H1 (cell line): ENCODE measurements around the gene ANKH. TPM values are rescaled to one million over a fixed set of nuclear protein-coding genes. Genes with fewer than 3 reads are reported as not detected.

Experiments
- CTCF ChIA-PET: fragments of 300-600 bp; sonication (Branson Sonifier 250); formaldehyde crosslinking; loops from one replicate; lab custom pipeline; 2021; ENCODE audit not compliant: partially characterized antibody; lab: Charles Lee
- POLR2A ChIA-PET: fragments of 300-600 bp; sonication (Branson Sonifier 250); formaldehyde crosslinking; loops from one replicate; lab custom pipeline; 2021; ENCODE audit warnings: inconsistent platforms; ENCODE audit not compliant: partially characterized antibody; lab: Charles Lee
- DNase-seq, 2 experiments: peaks; one replicate each; pipeline versions ENCODE4 v3.0.0 to v3.0.0-alpha.2; 2010 to 2022; ENCODE audit warnings: low spot score in 2 of 2, low read depth in 1 of 2, mixed read lengths in 1 of 2
- FAIRE-seq: peaks from 2 replicates; lab custom pipeline; 2011; peaks lifted over from hg19 to GRCh38; lab: Jason Lieb, UNC
- H2AFZ ChIP-seq: 2 replicates; pipeline ENCODE4 v1.8.1; 2012; ENCODE audit warnings: low read length, inconsistent platforms
- H2AK5ac ChIP-seq: 2 replicates; pipeline ENCODE4 v1.6.1; 2013; ENCODE audit warnings: low read depth, low read length
- H2BK120ac ChIP-seq: replicated peaks from 2 replicates; pipeline ENCODE3; 2013; ENCODE audit warnings: low read depth, low read length, inconsistent platforms
- H2BK12ac ChIP-seq: 2 replicates; pipeline ENCODE4 v1.6.1; 2013; ENCODE audit warnings: low read depth, low read length
- H2BK15ac ChIP-seq: 2 replicates; pipeline ENCODE4 v1.6.1; 2013; ENCODE audit warnings: low read length
- H2BK20ac ChIP-seq: 2 replicates; pipeline ENCODE4 v1.6.1; 2013; ENCODE audit warnings: low read length
- H2BK5ac ChIP-seq: 2 replicates; pipeline ENCODE4 v1.6.1; 2013; ENCODE audit warnings: low read depth, low read length
- H3K14ac ChIP-seq: 2 replicates; pipeline ENCODE4 v1.6.1; 2013; ENCODE audit warnings: inconsistent platforms; ENCODE audit not compliant: insufficient read length
- H3K18ac ChIP-seq: 2 replicates; pipeline ENCODE4 v1.6.1; 2013; ENCODE audit warnings: low read length; ENCODE audit errors: extremely low read depth
- H3K23ac ChIP-seq: 2 replicates; pipeline ENCODE4 v1.6.1; 2013; ENCODE audit warnings: inconsistent platforms; ENCODE audit not compliant: insufficient read length
- H3K23me2 ChIP-seq: 2 replicates; pipeline ENCODE4 v1.6.1; 2013; ENCODE audit warnings: low read depth, low read length
- H3K27ac ChIP-seq: 2 replicates; pipeline ENCODE4 v1.6.1; 2011; ENCODE audit warnings: low read depth, low read length, inconsistent platforms
- H3K27me3 ChIP-seq, 4 experiments: replicated peaks in 1 of 4; 1 replicate in 1 of 4; 2 replicates in 3 of 4; pipeline versions ENCODE4 v1.6.1 to v1.8.1; 2011 to 2013; ENCODE audit warnings: low read length in 3 of 4, mild to moderate bottlenecking in 3 of 4, inconsistent platforms in 2 of 4, mixed read lengths in 2 of 4, moderate library complexity in 1 of 4; ENCODE audit not compliant: control insufficient read depth in 3 of 4, insufficient read depth in 3 of 4; ENCODE audit errors: extremely low read depth in 1 of 4
- H3K36me3 ChIP-seq, 4 experiments: 2 replicates each; pipeline versions ENCODE4 v1.6.1 to v1.8.1; 2011 to 2013; ENCODE audit warnings: mild to moderate bottlenecking in 4 of 4, low read length in 3 of 4, moderate library complexity in 2 of 4, control low read depth in 1 of 4, inconsistent platforms in 1 of 4; ENCODE audit not compliant: insufficient read depth in 4 of 4, control insufficient read depth in 2 of 4
- H3K4ac ChIP-seq: replicated peaks from 2 replicates; pipeline ENCODE3; 2013; ENCODE audit warnings: low read length, low read depth, mixed read lengths, inconsistent platforms; ENCODE audit not compliant: insufficient read length
- H3K4me1 ChIP-seq, 4 experiments: replicated peaks in 1 of 4; 1 replicate in 1 of 4; 2 replicates in 3 of 4; pipeline versions ENCODE4 v1.6.1 to v1.8.1; 2011 to 2013; ENCODE audit warnings: low read length in 3 of 4, inconsistent platforms in 2 of 4, mixed read lengths in 1 of 4; ENCODE audit not compliant: insufficient read depth in 4 of 4, control insufficient read depth in 3 of 4
- H3K4me2 ChIP-seq, 2 experiments: 2 replicates each; pipeline versions ENCODE4 v1.6.1 to v1.8.1; 2011 to 2013; ENCODE audit warnings: low read depth in 2 of 2, low read length in 2 of 2, control low read depth in 1 of 2, inconsistent platforms in 1 of 2, mild to moderate bottlenecking in 1 of 2; ENCODE audit not compliant: insufficient read depth in 1 of 2
- H3K4me3 ChIP-seq, 4 experiments: fragments of 200-600, 300-600 bp in 1 of 4; sonication (generic), shearing (Covaris generic), sonication (Bioruptor Twin) in 1 of 4; 2 replicates each; pipeline versions ENCODE4 v1.5.1 to v1.8.1; 2011 to 2016; ENCODE audit warnings: low read length in 4 of 4, low read depth in 3 of 4, control low read depth in 2 of 4, inconsistent platforms in 2 of 4, mild to moderate bottlenecking in 2 of 4, mixed read lengths in 1 of 4, moderate library complexity in 1 of 4; ENCODE audit not compliant: insufficient read depth in 2 of 4; ENCODE audit errors: extremely low read depth in 1 of 4
- H3K56ac ChIP-seq: replicated peaks from 2 replicates; pipeline ENCODE3; 2013; ENCODE audit warnings: low read depth, mild to moderate bottlenecking, mixed read lengths, low read length, inconsistent platforms; ENCODE audit not compliant: insufficient read length
- H3K79me1 ChIP-seq: 2 replicates; pipeline ENCODE4 v1.6.1; 2013; ENCODE audit warnings: low read depth, low read length, control low read depth
- H3K79me2 ChIP-seq, 2 experiments: 2 replicates each; pipeline versions ENCODE4 v1.6.1 to v1.8.1; 2012 to 2013; ENCODE audit warnings: low read length in 2 of 2, mild to moderate bottlenecking in 2 of 2, inconsistent platforms in 1 of 2; ENCODE audit not compliant: insufficient read depth in 2 of 2, control insufficient read depth in 1 of 2
- H3K9ac ChIP-seq, 4 experiments: replicated peaks in 1 of 4; 1 replicate in 1 of 4; 2 replicates in 3 of 4; pipeline versions ENCODE4 v1.6.1 to v1.8.1; 2011 to 2013; ENCODE audit warnings: low read depth in 3 of 4, low read length in 3 of 4, control low read depth in 2 of 4, mild to moderate bottlenecking in 2 of 4, moderate library complexity in 2 of 4, inconsistent platforms in 1 of 4; ENCODE audit errors: extremely low read depth in 1 of 4
- H3K9me3 ChIP-seq, 2 experiments: 2 replicates each; pipeline versions ENCODE4 v1.6.1 to v1.8.1; 2012 to 2013; ENCODE audit warnings: mild to moderate bottlenecking in 2 of 2, moderate library complexity in 2 of 2, control low read depth in 1 of 2, inconsistent platforms in 1 of 2, low read depth in 1 of 2, low read length in 1 of 2, mixed read lengths in 1 of 2; ENCODE audit not compliant: insufficient read depth in 2 of 2
- H4K20me1 ChIP-seq, 2 experiments: replicated peaks in 1 of 2; 2 replicates each; pipeline versions ENCODE3 to v1.8.1; 2011 to 2013; ENCODE audit warnings: inconsistent platforms in 2 of 2, low read length in 2 of 2, mild to moderate bottlenecking in 1 of 2; ENCODE audit not compliant: insufficient read depth in 2 of 2, control insufficient read depth in 1 of 2
- H4K5ac ChIP-seq: 2 replicates; pipeline ENCODE4 v1.6.1; 2013; ENCODE audit warnings: low read length, low read depth, mixed read lengths, inconsistent platforms; ENCODE audit not compliant: insufficient read length
- H4K8ac ChIP-seq: 2 replicates; pipeline ENCODE4 v1.8.0; 2013; ENCODE audit warnings: mild to moderate bottlenecking, moderate library complexity, low read length, inconsistent platforms; ENCODE audit not compliant: insufficient read depth; ENCODE audit errors: extremely low read depth
- H4K91ac ChIP-seq: replicated peaks from 2 replicates; pipeline ENCODE3; 2013; ENCODE audit warnings: low read length, mixed read lengths, inconsistent platforms; ENCODE audit not compliant: insufficient read length
- CTBP2 ChIP-seq: IDR thresholded peaks from 2 replicates; pipeline ENCODE4 v1.7.0; 2011; ENCODE audit warnings: borderline replicate concordance, mild to moderate bottlenecking, moderate library complexity, mixed read lengths, low read length; ENCODE audit not compliant: insufficient read depth, insufficient read length
- EGR1 ChIP-seq: IDR thresholded peaks from 2 replicates; pipeline ENCODE4 v1.6.1; 2011; ENCODE audit warnings: low read depth, low read length, borderline replicate concordance
- SP1 ChIP-seq: IDR thresholded peaks from 2 replicates; pipeline ENCODE4 v1.6.1; 2011; ENCODE audit warnings: low read depth, low read length
- ZNF274 ChIP-seq: IDR thresholded peaks from 2 replicates; pipeline ENCODE4 v1.7.0; 2012; ENCODE audit warnings: low read length, borderline replicate concordance; ENCODE audit errors: extremely low read depth
- WGBS, 2 experiments: shearing (Covaris generic) in 1 of 2; methylation state at CpG; one replicate each; pipeline versions ENCODE4 v1.1.6 to v1.1.7; 2013 to 2015; ENCODE audit warnings: low lambda C conversion rate in 2 of 2, mixed read lengths in 2 of 2, inconsistent platforms in 1 of 2, low coverage in 1 of 2, missing lambda C conversion rate in 1 of 2; ENCODE audit not compliant: insufficient replicate concordance in 2 of 2, insufficient coverage in 1 of 2, insufficient read length in 1 of 2; ENCODE audit errors: extremely low coverage in 1 of 2, missing lambda C conversion rate in 1 of 2; 5-methylcytosine and 5-hydroxymethylcytosine counted together
- polyA plus RNA-seq, 7 experiments: library from polyadenylated mRNA; depleted of rRNA in 3 of 7; stranded (reverse) in 5 of 7; unstranded in 2 of 7; fragments of >200 nt in 5 of 7; fragments of 200-250 nt in 2 of 7; gene quantifications; 1 replicate in 5 of 7; 2 replicates in 1 of 7; 4 replicates in 1 of 7; pipeline versions ENCODE4 v1.2.1 to v1.2.3, GENCODE V29; 2011 to 2013; ENCODE audit warnings: missing spikeins in 2 of 7, mixed read lengths in 2 of 7
- total RNA-seq: library from RNA; stranded (reverse); fragmentation: NEBNext Ultra II Directional; extraction: Animal tissue kit (Norgen Biotek cat#: 25700); gene quantifications from 2 replicates; pipeline ENCODE4 v1.2.1, GENCODE V29; 2021
- TF ChIP-seq, protein P1 (sequence below): IDR thresholded peaks from 2 replicates; pipeline ENCODE4 v1.6.1; 2011; ENCODE audit warnings: low read depth, mild to moderate bottlenecking, low read length; ENCODE audit not compliant: insufficient read depth

ANKH gene
- total and polyA plus RNA-seq, 2 of the 8 experiments (the other 6 are each of a cell fraction or from before 2014, with no cell fraction given), result 5.3 to 13.0 TPM

- Histone ChIP-seq H3K9me3 (no peaks in the 10 kb centered on the region), H4K20me1 (no peaks in the 10 kb centered on the region), H2AFZ (no peak overlapping the region), H3K79me1 (no peaks in the 10 kb centered on the region), H3K4me3 (no peak overlapping the region), H2BK20ac (no peak overlapping the region), H4K91ac (no peak overlapping the region), H3K18ac (no peak overlapping the region), H3K4me1 (peaks cover 8 to 19% (median 16%) of the 10 kb centered on the region in 4 experiments), H3K4me2 (no peak overlapping the region), H3K27me3 (no peaks in the 10 kb centered on the region; a peak in 1 of 7 replicates), H3K9ac (no peak overlapping the region), H2BK120ac (no peak overlapping the region), H3K23me2 (0 out of 2 replicates have a peak, but pooled peaks cover 3% of the 10 kb centered on the region), H3K79me2 (no peaks in the 10 kb centered on the region), H2BK12ac (no peak overlapping the region), H2BK15ac (no peak overlapping the region), H4K8ac (no peak overlapping the region), H2BK5ac (no peak overlapping the region), H3K23ac (no peak overlapping the region), H3K36me3 (no peaks in the 10 kb centered on the region), H3K56ac (no peak overlapping the region), H2AK5ac (no peak overlapping the region), H4K5ac (no peak overlapping the region), H3K4ac (no peak overlapping the region), H3K27ac (no peak overlapping the region), H3K14ac (no peak overlapping the region)
- DNase-seq (no peak), FAIRE-seq (no peak)
- POLR2A ChIA-PET, result no interaction called here
- CTCF ChIA-PET, result interaction anchor here (0.8 to 5.3 kb wide), 10 partner anchors 9 to 290 kb away, joined by 3 to 93 read pairs (median 6); no protein-coding TSS in a partner anchor
- 89% methylated on average over 10 of the region's 10 CpGs; no CpG with 5 or more reads in 1 of the 2 experiments for WGBS, 2 experiments
- no peak for TF ChIP-seq SP1
- TF ChIP-seq CTBP2, result no peak
- TF ChIP-seq, protein P1, sequence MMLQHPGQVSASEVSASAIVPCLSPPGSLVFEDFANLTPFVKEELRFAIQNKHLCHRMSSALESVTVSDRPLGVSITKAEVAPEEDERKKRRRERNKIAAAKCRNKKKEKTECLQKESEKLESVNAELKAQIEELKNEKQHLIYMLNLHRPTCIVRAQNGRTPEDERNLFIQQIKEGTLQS, result no peak
- TF ChIP-seq ZNF274, result no peak
- TF ChIP-seq EGR1, result no peak
Measured at GRCh38 chr5:14724633-14725032, 146.9 kb downstream of the ANKH start.
